GM11168 (cell line): ENCODE measurements around the gene ABLIM2.
"Not testable (repeated sequence)": the region's sequence is repeated elsewhere in the genome, so short reads cannot be mapped to it uniquely, and the experiment has no call there.

Experiments used
- in situ Hi-C: fragments of 300-500 bp; cut with MboI; formaldehyde crosslinking; loops from one replicate; pipeline ENCODE4 v1.12.0; 2022; ENCODE audit warnings: low sequenced_read_pairs; ENCODE audit not compliant: unreplicated experiment

ABLIM2 gene

GRCh38 chr4:8144359-8144758, 14.3 kb downstream of the ABLIM2 start:
- in situ Hi-C loops: no loop called here

- in situ Hi-C loops: no loop called here
Measured at GRCh38 chr4:8143392-8144140, 15.0 kb downstream of the ABLIM2 start.

GRCh38 chr4:8142556-8142955, 16.1 kb downstream of the ABLIM2 start:
- in situ Hi-C loops: no loop called here

GRCh38 chr4:8141935-8142334, 16.7 kb downstream of the ABLIM2 start:
- in situ Hi-C loops: no loop called here

GRCh38 chr4:8140915-8141314, 17.7 kb downstream of the ABLIM2 start:
- in situ Hi-C loops: no loop called here

- in situ Hi-C loops: not testable (repeated sequence)
Measured at GRCh38 chr4:8139726-8140125, 18.9 kb downstream of the ABLIM2 start.

- in situ Hi-C loops: no loop called here
Measured at GRCh38 chr4:8136972-8137710, 21.5 kb downstream of the ABLIM2 start.

GRCh38 chr4:8136529-8136928, 22.1 kb downstream of the ABLIM2 start:
- in situ Hi-C loops: no loop called here

- in situ Hi-C loops: no loop called here
Measured at GRCh38 chr4:8135666-8136065, 22.9 kb downstream of the ABLIM2 start.

- in situ Hi-C loops: no loop called here
Measured at GRCh38 chr4:8133897-8134563, 24.6 kb downstream of the ABLIM2 start.

GRCh38 chr4:8132947-8133705, 25.5 kb downstream of the ABLIM2 start:
- in situ Hi-C loops: no loop called here

GRCh38 chr4:8132400-8132799, 26.2 kb downstream of the ABLIM2 start:
- in situ Hi-C loops: no loop called here

- in situ Hi-C loops: no loop called here
Measured at GRCh38 chr4:8131826-8132225, 26.8 kb downstream of the ABLIM2 start.

GRCh38 chr4:8131210-8131609, 27.4 kb downstream of the ABLIM2 start:
- in situ Hi-C loops: no loop called here

- in situ Hi-C loops: no loop called here
Measured at GRCh38 chr4:8130346-8131066, 28.1 kb downstream of the ABLIM2 start.

GRCh38 chr4:8129785-8130184, 28.8 kb downstream of the ABLIM2 start:
- in situ Hi-C loops: no loop called here

- in situ Hi-C loops: no loop called here
Measured at GRCh38 chr4:8129136-8129535, 29.5 kb downstream of the ABLIM2 start.

GRCh38 chr4:8128100-8128856, 30.3 kb downstream of the ABLIM2 start:
- in situ Hi-C loops: no loop called here
